Fibroblast of lung (primary cell): ENCODE results near the gene KLHL18. TPM values are rescaled to one million over a fixed set of nuclear protein-coding genes. Genes with fewer than 3 reads are reported as not detected.

Experiments used
- DNase-seq, 2 donors: peaks; one replicate each; pipeline versions ENCODE4 v3.0.0 to v3.0.0-alpha.2; 2010; ENCODE audit warnings: low read depth in 2 of 2
- H2AFZ ChIP-seq: 2 replicates; pipeline ENCODE4 v1.5.1; 2012; ENCODE audit warnings: low read length, control low read depth, inconsistent platforms
- H3K27ac ChIP-seq: 2 replicates; pipeline ENCODE4 v1.5.1; 2011; ENCODE audit warnings: low read length, control low read depth; ENCODE audit not compliant: insufficient read depth
- H3K27me3 ChIP-seq: 2 replicates; pipeline ENCODE4 v1.5.1; 2011; ENCODE audit warnings: mild to moderate bottlenecking, low read length; ENCODE audit not compliant: control insufficient read depth, insufficient read depth
- H3K36me3 ChIP-seq: 2 replicates; pipeline ENCODE4 v1.5.1; 2011; ENCODE audit warnings: low read length; ENCODE audit not compliant: control insufficient read depth, insufficient read depth
- H3K4me1 ChIP-seq: 2 replicates; pipeline ENCODE4 v1.5.1; 2011; ENCODE audit warnings: low read length; ENCODE audit not compliant: control insufficient read depth, insufficient read depth; ENCODE audit errors: extremely low read depth
- H3K4me2 ChIP-seq: 2 replicates; pipeline ENCODE4 v1.5.1; 2011; ENCODE audit warnings: low read length, control low read depth; ENCODE audit not compliant: insufficient read depth; ENCODE audit errors: extremely low read depth
- H3K4me3 ChIP-seq, 4 experiments: fragments of 200-600 bp in 1 of 4; sonication (generic) in 1 of 4; replicated peaks in 1 of 4; 2 replicates each; pipeline ENCODE4 v1.5.1; 2011 to 2016; ENCODE audit warnings: low read length in 4 of 4, low read depth in 3 of 4, mild to moderate bottlenecking in 3 of 4, control low read depth in 2 of 4, inconsistent platforms in 1 of 4, mixed read lengths in 1 of 4; ENCODE audit not compliant: insufficient read depth in 1 of 4; ENCODE audit errors: control extremely low read depth in 1 of 4
- H3K79me2 ChIP-seq: 2 replicates; pipeline ENCODE4 v1.5.1; 2012; ENCODE audit warnings: mild to moderate bottlenecking, low read length, inconsistent platforms; ENCODE audit not compliant: control insufficient read depth, insufficient read depth
- H3K9ac ChIP-seq: 2 replicates; pipeline ENCODE4 v1.5.1; 2011; ENCODE audit warnings: mild to moderate bottlenecking, low read length, control low read depth; ENCODE audit not compliant: insufficient read depth
- H3K9me3 ChIP-seq: 2 replicates; pipeline ENCODE4 v1.5.1; 2012; ENCODE audit warnings: low read depth, low read length; ENCODE audit not compliant: control insufficient read depth, insufficient read depth
- H4K20me1 ChIP-seq: 2 replicates; pipeline ENCODE4 v1.5.1; 2011; ENCODE audit warnings: low read length; ENCODE audit not compliant: control insufficient read depth, insufficient read depth; ENCODE audit errors: extremely low read depth
- EZH2 ChIP-seq: IDR thresholded peaks from 2 replicates; pipeline ENCODE4 v1.5.1; 2012; ENCODE audit warnings: low read length, control low read depth, mild to moderate bottlenecking; ENCODE audit errors: missing control alignments
- polyA plus RNA-seq, 2 donors: library from polyadenylated mRNA; depleted of rRNA in 1 of 2; stranded (reverse) in 1 of 2; unstranded in 1 of 2; fragments of >200 nt; gene quantifications; 2 replicates each; pipeline ENCODE4 v1.2.1, GENCODE V29; 2011 to 2012; ENCODE audit warnings: missing spikeins in 1 of 2
- total RNA-seq: library from RNA; depleted of rRNA; stranded (reverse); fragments of >200 nt; gene quantifications from 2 replicates; pipeline ENCODE4 v1.2.1, GENCODE V29; 2014
- TF ChIP-seq, protein P1 (sequence below), 2 donors: IDR thresholded peaks in 1 of 2; conservative IDR thresholded peaks in 1 of 2; 1 replicate in 1 of 2; 2 replicates in 1 of 2; pipeline ENCODE4 v1.5.1; 2011 to 2012; ENCODE audit warnings: low read length in 2 of 2, control low read depth in 1 of 2, inconsistent platforms in 1 of 2, low read depth in 1 of 2, mild to moderate bottlenecking in 1 of 2

Gene KLHL18
- total and polyA plus RNA-seq, 2 donors (not counting 1 experiment from before 2014, with no cell fraction given) = 20.1 to 27.8 TPM

- peak; percentile 2 to 4 for DNase-seq
- Histone ChIP-seq H3K79me2 (no peaks in the 10 kb centered on the region), H3K4me3 (no peak overlapping the region), H3K36me3 (no peaks in the 10 kb centered on the region), H3K27me3 (no peaks in the 10 kb centered on the region), H4K20me1 (no peaks in the 10 kb centered on the region), H3K27ac (no peak overlapping the region), H2AFZ (no peak overlapping the region), H3K4me1 (peaks cover 11% of the 10 kb centered on the region), H3K4me2 (no peak overlapping the region), H3K9me3 (no peaks in the 10 kb centered on the region), H3K9ac (no peak overlapping the region)
- TF ChIP-seq, protein P1, sequence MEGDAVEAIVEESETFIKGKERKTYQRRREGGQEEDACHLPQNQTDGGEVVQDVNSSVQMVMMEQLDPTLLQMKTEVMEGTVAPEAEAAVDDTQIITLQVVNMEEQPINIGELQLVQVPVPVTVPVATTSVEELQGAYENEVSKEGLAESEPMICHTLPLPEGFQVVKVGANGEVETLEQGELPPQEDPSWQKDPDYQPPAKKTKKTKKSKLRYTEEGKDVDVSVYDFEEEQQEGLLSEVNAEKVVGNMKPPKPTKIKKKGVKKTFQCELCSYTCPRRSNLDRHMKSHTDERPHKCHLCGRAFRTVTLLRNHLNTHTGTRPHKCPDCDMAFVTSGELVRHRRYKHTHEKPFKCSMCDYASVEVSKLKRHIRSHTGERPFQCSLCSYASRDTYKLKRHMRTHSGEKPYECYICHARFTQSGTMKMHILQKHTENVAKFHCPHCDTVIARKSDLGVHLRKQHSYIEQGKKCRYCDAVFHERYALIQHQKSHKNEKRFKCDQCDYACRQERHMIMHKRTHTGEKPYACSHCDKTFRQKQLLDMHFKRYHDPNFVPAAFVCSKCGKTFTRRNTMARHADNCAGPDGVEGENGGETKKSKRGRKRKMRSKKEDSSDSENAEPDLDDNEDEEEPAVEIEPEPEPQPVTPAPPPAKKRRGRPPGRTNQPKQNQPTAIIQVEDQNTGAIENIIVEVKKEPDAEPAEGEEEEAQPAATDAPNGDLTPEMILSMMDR (conservative IDR thresholded peaks at IDR 0.05 in 1 of 2, IDR thresholded peaks at IDR 0.05 in 1 of 2; ENCODE audit: low read depth in 1 of 2, low read length in 2 of 2) = no peak
- TF ChIP-seq EZH2 = no peak
These were observed 16.9 kb upstream of the KLHL18 start for GRCh38 chr3:47265725-47266428.

GRCh38 chr3:47266709-47267489 is 15.8 kb upstream of the KLHL18 start:
- Histone ChIP-seq H3K27me3 (no peaks in the 10 kb centered on the region), H3K9ac (no peak overlapping the region), H3K9me3 (no peaks in the 10 kb centered on the region), H2AFZ (no peak overlapping the region), H3K36me3 (no peaks in the 10 kb centered on the region), H3K27ac (no peak overlapping the region), H3K4me3 (no peak overlapping the region), H3K4me2 (peak overlapping the region; percentile 63), H4K20me1 (no peaks in the 10 kb centered on the region), H3K4me1 (peaks cover 11% of the 10 kb centered on the region), H3K79me2 (no peaks in the 10 kb centered on the region)
- peak; percentile 94 to 97 for DNase-seq
- TF ChIP-seq, protein P1 (conservative IDR thresholded peaks at IDR 0.05 in 1 of 2, IDR thresholded peaks at IDR 0.05 in 1 of 2; ENCODE audit: low read depth in 1 of 2, low read length in 2 of 2) = no peak
- no peak for TF ChIP-seq EZH2

DNA sequence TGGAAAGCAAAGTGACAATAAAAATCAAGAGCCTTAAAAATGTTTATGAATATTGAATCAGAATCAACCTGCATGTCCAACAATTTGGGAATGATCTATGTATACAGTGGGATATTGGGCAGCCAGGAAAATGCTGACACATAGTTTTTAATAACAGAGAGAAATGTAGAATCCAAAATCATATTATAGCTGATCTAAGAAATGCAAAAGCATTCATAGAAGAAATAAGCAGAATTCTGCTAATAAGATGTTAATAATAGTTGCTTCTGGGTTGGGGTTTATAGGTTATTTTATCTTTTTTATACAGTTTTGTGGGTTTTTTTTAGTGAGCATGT is 15.3 kb upstream of the KLHL18 start:
- no peaks in the 10 kb centered on the region for H3K79me2 ChIP-seq
- H3K4me1 ChIP-seq = peaks cover 11% of the 10 kb centered on the region
- no peak overlapping the region for H3K9ac ChIP-seq
- TF ChIP-seq, protein P1 (conservative IDR thresholded peaks at IDR 0.05 in 1 of 2, IDR thresholded peaks at IDR 0.05 in 1 of 2; ENCODE audit: low read depth in 1 of 2, low read length in 2 of 2) = no peak
- no peak for TF ChIP-seq EZH2
- no peak overlapping the region for H3K4me3 ChIP-seq
- no peak overlapping the region for H3K4me2 ChIP-seq
- no peaks in the 10 kb centered on the region for H3K36me3 ChIP-seq
- no peaks in the 10 kb centered on the region for H3K9me3 ChIP-seq
- DNase-seq = no peak
- no peaks in the 10 kb centered on the region for H3K27me3 ChIP-seq
- no peaks in the 10 kb centered on the region for H4K20me1 ChIP-seq
- no peak overlapping the region for H2AFZ ChIP-seq
- no peak overlapping the region for H3K27ac ChIP-seq
